Measurements from ENCODE around the gene XKR8. TPM values are rescaled to one million over a fixed set of nuclear protein-coding genes. Genes with fewer than 3 reads are reported as not detected.

The XKR8 gene
- 1 to 10 TPM; 7.1 to 9.8 TPM for total RNA-seq

- H3K36me3 ChIP-seq, result no peaks in the 10 kb centered on the region
- intact Hi-C loops (cut with DNase I), result no loop called here
Measured at GRCh38 chr1:27959792-27960603, at the start of gene XKR8. Gene XKR8, plus strand, starts transcription at chr1:27959973. Its CDS starts 97 bp downstream, at chr1:27960070.

DNA sequence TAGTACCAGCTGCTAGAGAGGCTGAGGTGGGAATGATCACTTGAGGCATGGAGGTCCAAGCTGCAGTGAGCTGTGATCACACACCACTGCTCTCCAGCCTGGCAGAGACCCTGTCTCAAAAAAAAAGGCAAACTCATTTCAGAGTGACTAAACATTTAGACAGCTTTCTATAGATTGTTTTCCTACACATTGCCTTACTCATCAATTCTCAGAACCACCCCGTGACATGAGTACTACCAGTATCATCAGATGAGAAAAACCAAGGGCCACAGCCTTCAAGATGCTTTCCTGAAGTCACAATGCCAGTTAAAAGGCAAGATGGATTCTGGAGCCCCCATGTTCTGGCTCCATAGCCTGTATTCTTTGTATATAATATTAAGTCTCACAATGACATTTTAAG is 47.3 kb upstream of the XKR8 start:
- no peak for DNase-seq
- H3K36me3 ChIP-seq, result no peaks in the 10 kb centered on the region
- intact Hi-C loops (cut with DNase I), result no loop called here

More at GRCh38 chr1:27959792-27960603, at the start of gene XKR8:
- TF ChIP-seq, protein P1, sequence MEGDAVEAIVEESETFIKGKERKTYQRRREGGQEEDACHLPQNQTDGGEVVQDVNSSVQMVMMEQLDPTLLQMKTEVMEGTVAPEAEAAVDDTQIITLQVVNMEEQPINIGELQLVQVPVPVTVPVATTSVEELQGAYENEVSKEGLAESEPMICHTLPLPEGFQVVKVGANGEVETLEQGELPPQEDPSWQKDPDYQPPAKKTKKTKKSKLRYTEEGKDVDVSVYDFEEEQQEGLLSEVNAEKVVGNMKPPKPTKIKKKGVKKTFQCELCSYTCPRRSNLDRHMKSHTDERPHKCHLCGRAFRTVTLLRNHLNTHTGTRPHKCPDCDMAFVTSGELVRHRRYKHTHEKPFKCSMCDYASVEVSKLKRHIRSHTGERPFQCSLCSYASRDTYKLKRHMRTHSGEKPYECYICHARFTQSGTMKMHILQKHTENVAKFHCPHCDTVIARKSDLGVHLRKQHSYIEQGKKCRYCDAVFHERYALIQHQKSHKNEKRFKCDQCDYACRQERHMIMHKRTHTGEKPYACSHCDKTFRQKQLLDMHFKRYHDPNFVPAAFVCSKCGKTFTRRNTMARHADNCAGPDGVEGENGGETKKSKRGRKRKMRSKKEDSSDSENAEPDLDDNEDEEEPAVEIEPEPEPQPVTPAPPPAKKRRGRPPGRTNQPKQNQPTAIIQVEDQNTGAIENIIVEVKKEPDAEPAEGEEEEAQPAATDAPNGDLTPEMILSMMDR (IDR thresholded peaks at IDR 0.05), result peak; percentile 34
- Histone ChIP-seq H3K9ac (ENCODE audit: low read depth in 2 of 2, low read length in 2 of 2) (peak within 1 kb of the TSS; percentile 88), H3K4me3 (peak within 1 kb of the TSS; percentile 61), H3K27me3 (no peaks in the 10 kb centered on the region), H3K4me1 (peaks cover 3% of the 10 kb centered on the region), H3K27ac (peak within 1 kb of the TSS; percentile 97), H3K9me3 (no peaks in the 10 kb centered on the region)
- peak; percentile 87 for DNase-seq

GRCh38 chr1:27915082-27915575 is 44.6 kb upstream of the XKR8 start:
- intact Hi-C loops (cut with DNase I), result no loop called here
- Histone ChIP-seq H3K9ac (ENCODE audit: low read depth in 2 of 2, low read length in 2 of 2) (no peak overlapping the region), H3K4me3 (peak overlapping the region; percentile 74), H3K27ac (peak overlapping the region; percentile 31), H3K27me3 (no peaks in the 10 kb centered on the region), H3K4me1 (peaks cover 5% of the 10 kb centered on the region), H3K36me3 (no peaks in the 10 kb centered on the region), H3K9me3 (no peaks in the 10 kb centered on the region)
- DNase-seq, result no peak
- TF ChIP-seq, protein P1 (IDR thresholded peaks at IDR 0.05), result no peak

More for the DNA sequence above, 47.3 kb upstream of the XKR8 start:
- Histone ChIP-seq H3K9me3 (no peaks in the 10 kb centered on the region), H3K4me1 (peaks cover 5% of the 10 kb centered on the region), H3K4me3 (no peak overlapping the region), H3K9ac (ENCODE audit: low read depth in 2 of 2, low read length in 2 of 2) (no peak overlapping the region), H3K27me3 (no peaks in the 10 kb centered on the region), H3K27ac (no peak overlapping the region)
- TF ChIP-seq, protein P1 (IDR thresholded peaks at IDR 0.05), result no peak

GRCh38 chr1:27922272-27922671 is 37.5 kb upstream of the XKR8 start:
- Histone ChIP-seq H3K4me3 (no peak overlapping the region), H3K9me3 (no peaks in the 10 kb centered on the region), H3K36me3 (no peaks in the 10 kb centered on the region), H3K4me1 (no peaks in the 10 kb centered on the region), H3K27ac (no peak overlapping the region), H3K9ac (ENCODE audit: low read depth in 2 of 2, low read length in 2 of 2) (no peak overlapping the region), H3K27me3 (no peaks in the 10 kb centered on the region)
- intact Hi-C loops (cut with DNase I), result no loop called here
- peak; percentile 40 for DNase-seq
- TF ChIP-seq, protein P1 (IDR thresholded peaks at IDR 0.05), result no peak

GRCh38 chr1:27928216-27928954 is 31.4 kb upstream of the XKR8 start:
- Histone ChIP-seq H3K27ac (no peak overlapping the region), H3K4me3 (no peak overlapping the region), H3K9ac (ENCODE audit: low read depth in 2 of 2, low read length in 2 of 2) (no peak overlapping the region), H3K27me3 (no peaks in the 10 kb centered on the region), H3K9me3 (no peaks in the 10 kb centered on the region), H3K36me3 (no peaks in the 10 kb centered on the region), H3K4me1 (no peaks in the 10 kb centered on the region)
- intact Hi-C loops (cut with DNase I), result no loop called here
- TF ChIP-seq, protein P1 (IDR thresholded peaks at IDR 0.05), result no peak
- DNase-seq, result no peak
